GM12872 (cell line): ENCODE data around the gene RAMP3.

ENCODE experiments used
- CTCF ChIP-seq: IDR thresholded peaks from 3 replicates; pipeline ENCODE4 v1.5.1; 2011; ENCODE audit warnings: low read depth, mild to moderate bottlenecking, low read length, moderate library complexity; ENCODE audit not compliant: insufficient read depth

RAMP3 gene

GRCh38 chr7:45133877-45134276 lies 23.7 kb upstream of the RAMP3 start:
- no peak for TF ChIP-seq CTCF

GRCh38 chr7:45136106-45137060 lies 21.2 kb upstream of the RAMP3 start:
- TF ChIP-seq CTCF: peak; percentile 90

- no peak for TF ChIP-seq CTCF
These were observed 18.9 kb upstream of the RAMP3 start for GRCh38 chr7:45138433-45139267.

GRCh38 chr7:45140827-45141226 lies 16.8 kb upstream of the RAMP3 start:
- no peak for TF ChIP-seq CTCF

- no peak for TF ChIP-seq CTCF
These were observed 14.0 kb upstream of the RAMP3 start for GRCh38 chr7:45143616-45144015.

- no peak for TF ChIP-seq CTCF
These were observed 11.7 kb upstream of the RAMP3 start for GRCh38 chr7:45145881-45146280.
